Astrocyte (in vitro differentiated cells and primary cell): ENCODE results near the gene SPAG8. TPM values are rescaled to one million over a fixed set of nuclear protein-coding genes. Genes with fewer than 3 reads are reported as not detected.

ENCODE experiments used
- DNase-seq: peaks from one replicate; pipeline ENCODE4 v3.0.0-alpha.2; 2010; ENCODE audit warnings: low read depth
- FAIRE-seq: peaks from 2 replicates; lab custom pipeline; 2011; peaks lifted over from hg19 to GRCh38; lab: Jason Lieb, UNC
- H2AFZ ChIP-seq: 2 replicates; pipeline ENCODE4 v1.6.0; 2012; ENCODE audit warnings: low read depth, low read length, inconsistent platforms
- H3K27ac ChIP-seq: 2 replicates; pipeline ENCODE4 v1.5.1; 2011; ENCODE audit warnings: low read depth, low read length, inconsistent platforms
- H3K27me3 ChIP-seq: 2 replicates; pipeline ENCODE4 v1.6.0; 2011; ENCODE audit warnings: low read length, inconsistent platforms; ENCODE audit not compliant: insufficient read depth
- H3K36me3 ChIP-seq: 2 replicates; pipeline ENCODE4 v1.5.1; 2011; ENCODE audit warnings: low read length, inconsistent platforms; ENCODE audit not compliant: insufficient read depth
- H3K4me1 ChIP-seq: 2 replicates; pipeline ENCODE4 v1.5.1; 2011; ENCODE audit warnings: low read length, inconsistent platforms; ENCODE audit not compliant: insufficient read depth
- H3K4me2 ChIP-seq: 2 replicates; pipeline ENCODE4 v1.6.0; 2012; ENCODE audit warnings: low read length, inconsistent platforms
- H3K4me3 ChIP-seq: 2 replicates; pipeline ENCODE4 v1.5.1; 2011; ENCODE audit warnings: low read depth, mild to moderate bottlenecking, low read length, inconsistent platforms; ENCODE audit not compliant: insufficient read depth
- H3K79me2 ChIP-seq: 2 replicates; pipeline ENCODE4 v1.6.0; 2012; ENCODE audit warnings: mild to moderate bottlenecking, low read length, inconsistent platforms; ENCODE audit not compliant: insufficient read depth
- H3K9ac ChIP-seq: 2 replicates; pipeline ENCODE4 v1.6.0; 2012; ENCODE audit warnings: mild to moderate bottlenecking, low read length, inconsistent platforms
- H3K9me3 ChIP-seq: 2 replicates; pipeline ENCODE4 v1.5.1; 2012; ENCODE audit warnings: low read depth, mild to moderate bottlenecking, low read length, inconsistent platforms; ENCODE audit not compliant: insufficient read depth
- H4K20me1 ChIP-seq: 2 replicates; pipeline ENCODE4 v1.6.0; 2012; ENCODE audit warnings: low read length, inconsistent platforms; ENCODE audit not compliant: insufficient read depth
- H3K27ac Mint-ChIP-seq: one replicate; pipeline ENCODE4 v1.8.0; 2021; ENCODE audit warnings: mild to moderate bottlenecking, mixed read lengths; ENCODE audit not compliant: unreplicated experiment
- H3K27me3 Mint-ChIP-seq: one replicate; pipeline ENCODE4 v1.8.0; 2021; ENCODE audit warnings: low read depth, mixed read lengths; ENCODE audit not compliant: unreplicated experiment
- H3K36me3 Mint-ChIP-seq: one replicate; pipeline ENCODE4 v1.8.0; 2021; ENCODE audit warnings: low read depth, mixed read lengths; ENCODE audit not compliant: unreplicated experiment
- H3K4me1 Mint-ChIP-seq: one replicate; pipeline ENCODE4 v1.8.0; 2021; ENCODE audit warnings: low read depth, mixed read lengths; ENCODE audit not compliant: unreplicated experiment
- H3K4me3 Mint-ChIP-seq: one replicate; pipeline ENCODE4 v1.8.0; 2021; ENCODE audit warnings: mild to moderate bottlenecking, moderate library complexity, mixed read lengths; ENCODE audit not compliant: unreplicated experiment
- H3K9me3 Mint-ChIP-seq: one replicate; pipeline ENCODE4 v1.8.0; 2021; ENCODE audit warnings: mild to moderate bottlenecking, mixed read lengths; ENCODE audit not compliant: unreplicated experiment
- EZH2 ChIP-seq: IDR thresholded peaks from 2 replicates; pipeline ENCODE4 v1.6.1; 2012; ENCODE audit warnings: mild to moderate bottlenecking, low read length, inconsistent platforms; ENCODE audit not compliant: insufficient read depth
- total RNA-seq: library from RNA; stranded (reverse); gene quantifications from 2 replicates; pipeline ENCODE4 v1.2.1, GENCODE V29; 2021
- TF ChIP-seq, protein P1 (sequence below): IDR thresholded peaks from 2 replicates; pipeline ENCODE4 v1.5.1; 2011; ENCODE audit warnings: low read depth, mild to moderate bottlenecking, inconsistent platforms, low read length, moderate library complexity; ENCODE audit not compliant: insufficient read depth

Gene SPAG8
- total RNA-seq, 1 donor from 2014 or later: 0.52 TPM

- peaks cover 10% of the 10 kb centered on the region for H3K4me1 Mint-ChIP-seq
- Histone ChIP-seq H3K9ac (peak within 1 kb of the TSS; percentile 91), H3K79me2 (no peaks in the 10 kb centered on the region), H3K4me3 (peak within 1 kb of the TSS; percentile 83), H3K9me3 (no peaks in the 10 kb centered on the region), H3K27ac (peak within 1 kb of the TSS; percentile 73), H4K20me1 (no peaks in the 10 kb centered on the region), H3K36me3 (no peaks in the 10 kb centered on the region), H2AFZ (peak within 1 kb of the TSS; percentile 100), H3K4me2 (peak within 1 kb of the TSS; percentile 100), H3K27me3 (no peaks in the 10 kb centered on the region), H3K4me1 (peaks cover 16% of the 10 kb centered on the region)
- H3K4me3 Mint-ChIP-seq: peak within 1 kb of the TSS; percentile 90
- H3K36me3 Mint-ChIP-seq: peaks cover 6% of the 10 kb centered on the region
- H3K9me3 Mint-ChIP-seq: no peaks in the 10 kb centered on the region
- TF ChIP-seq EZH2: no peak
- TF ChIP-seq, protein P1, sequence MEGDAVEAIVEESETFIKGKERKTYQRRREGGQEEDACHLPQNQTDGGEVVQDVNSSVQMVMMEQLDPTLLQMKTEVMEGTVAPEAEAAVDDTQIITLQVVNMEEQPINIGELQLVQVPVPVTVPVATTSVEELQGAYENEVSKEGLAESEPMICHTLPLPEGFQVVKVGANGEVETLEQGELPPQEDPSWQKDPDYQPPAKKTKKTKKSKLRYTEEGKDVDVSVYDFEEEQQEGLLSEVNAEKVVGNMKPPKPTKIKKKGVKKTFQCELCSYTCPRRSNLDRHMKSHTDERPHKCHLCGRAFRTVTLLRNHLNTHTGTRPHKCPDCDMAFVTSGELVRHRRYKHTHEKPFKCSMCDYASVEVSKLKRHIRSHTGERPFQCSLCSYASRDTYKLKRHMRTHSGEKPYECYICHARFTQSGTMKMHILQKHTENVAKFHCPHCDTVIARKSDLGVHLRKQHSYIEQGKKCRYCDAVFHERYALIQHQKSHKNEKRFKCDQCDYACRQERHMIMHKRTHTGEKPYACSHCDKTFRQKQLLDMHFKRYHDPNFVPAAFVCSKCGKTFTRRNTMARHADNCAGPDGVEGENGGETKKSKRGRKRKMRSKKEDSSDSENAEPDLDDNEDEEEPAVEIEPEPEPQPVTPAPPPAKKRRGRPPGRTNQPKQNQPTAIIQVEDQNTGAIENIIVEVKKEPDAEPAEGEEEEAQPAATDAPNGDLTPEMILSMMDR: no peak
- peak within 1 kb of the TSS; percentile 86 for H3K27ac Mint-ChIP-seq
- peaks cover 8% of the 10 kb centered on the region for H3K27me3 Mint-ChIP-seq
- DNase-seq: peak; percentile 78
- no peak for FAIRE-seq
Observed at GRCh38 chr9:35829084-35829763, 17.2 kb upstream of the SPAG8 start, which contains the start of gene TMEM8B. Gene TMEM8B (plus strand): TSS chr9:35829228. CDS start chr9:35829448, 220 bp downstream.

GRCh38 chr9:35828716-35829083 is 16.6 kb upstream of the SPAG8 start, which contains the start of gene FAM221B:
Gene FAM221B (minus strand): TSS chr9:35828732. CDS start chr9:35826161, 2,571 bp downstream.
- H3K4me3 ChIP-seq: peak within 1 kb of the TSS; percentile 83
- no peaks in the 10 kb centered on the region for H3K9me3 Mint-ChIP-seq
- peak within 1 kb of the TSS; percentile 100 for H2AFZ ChIP-seq
- no peaks in the 10 kb centered on the region for H3K27me3 ChIP-seq
- H3K36me3 ChIP-seq: no peaks in the 10 kb centered on the region
- peak within 1 kb of the TSS; percentile 86 for H3K27ac Mint-ChIP-seq
- no peak for DNase-seq
- H3K4me1 ChIP-seq: peaks cover 16% of the 10 kb centered on the region
- H3K27ac ChIP-seq: peak within 1 kb of the TSS; percentile 73
- H3K79me2 ChIP-seq: no peaks in the 10 kb centered on the region
- peak within 1 kb of the TSS; percentile 91 for H3K9ac ChIP-seq
- H3K9me3 ChIP-seq: no peaks in the 10 kb centered on the region
- peak within 1 kb of the TSS; percentile 100 for H3K4me2 ChIP-seq
- H3K27me3 Mint-ChIP-seq: peaks cover 8% of the 10 kb centered on the region
- peak within 1 kb of the TSS; percentile 90 for H3K4me3 Mint-ChIP-seq
- H4K20me1 ChIP-seq: no peaks in the 10 kb centered on the region
- peaks cover 10% of the 10 kb centered on the region for H3K4me1 Mint-ChIP-seq
- FAIRE-seq: no peak
- H3K36me3 Mint-ChIP-seq: peaks cover 6% of the 10 kb centered on the region
- TF ChIP-seq, protein P1: no peak
- TF ChIP-seq EZH2: no peak

DNA sequence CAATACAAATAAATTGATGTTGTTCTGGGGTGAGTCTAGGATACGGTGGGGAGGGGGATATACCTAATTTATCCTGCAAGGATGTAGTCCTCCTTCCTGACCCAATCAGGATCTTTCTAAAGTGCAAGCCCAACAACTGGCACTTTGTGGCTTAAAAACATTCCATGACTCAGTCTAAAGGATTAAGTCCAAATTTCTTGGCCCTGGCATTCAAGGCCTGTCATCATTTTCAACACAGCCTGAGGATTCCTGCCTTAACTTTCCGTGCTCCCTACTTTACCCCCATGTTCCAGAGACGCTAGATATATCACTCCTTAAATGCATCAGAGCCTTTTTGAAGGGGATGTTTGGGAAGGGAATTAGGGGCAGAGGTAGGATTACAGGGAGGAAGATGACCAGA is 15.4 kb upstream of the SPAG8 start:
- no peaks in the 10 kb centered on the region for H3K27me3 ChIP-seq
- no peak overlapping the region for H2AFZ ChIP-seq
- peaks cover 16% of the 10 kb centered on the region for H3K4me1 ChIP-seq
- peak; percentile 50 for DNase-seq
- H3K4me3 ChIP-seq: no peak overlapping the region
- H3K4me3 Mint-ChIP-seq: peak overlapping the region; percentile 90
- H3K36me3 Mint-ChIP-seq: peaks cover 2% of the 10 kb centered on the region
- no peaks in the 10 kb centered on the region for H4K20me1 ChIP-seq
- no peaks in the 10 kb centered on the region for H3K9me3 ChIP-seq
- TF ChIP-seq, protein P1: no peak
- no peak for TF ChIP-seq EZH2
- H3K9me3 Mint-ChIP-seq: peaks cover 3% of the 10 kb centered on the region
- peaks cover 15% of the 10 kb centered on the region for H3K4me1 Mint-ChIP-seq
- no peaks in the 10 kb centered on the region for H3K36me3 ChIP-seq
- FAIRE-seq: peak; percentile 78
- H3K27ac Mint-ChIP-seq: no peak overlapping the region
- H3K79me2 ChIP-seq: no peaks in the 10 kb centered on the region
- H3K4me2 ChIP-seq: no peak overlapping the region
- peaks cover 7% of the 10 kb centered on the region for H3K27me3 Mint-ChIP-seq
- no peak overlapping the region for H3K27ac ChIP-seq
- no peak overlapping the region for H3K9ac ChIP-seq
